ENCODE results near the gene HYDIN.

The HYDIN gene

DNA sequence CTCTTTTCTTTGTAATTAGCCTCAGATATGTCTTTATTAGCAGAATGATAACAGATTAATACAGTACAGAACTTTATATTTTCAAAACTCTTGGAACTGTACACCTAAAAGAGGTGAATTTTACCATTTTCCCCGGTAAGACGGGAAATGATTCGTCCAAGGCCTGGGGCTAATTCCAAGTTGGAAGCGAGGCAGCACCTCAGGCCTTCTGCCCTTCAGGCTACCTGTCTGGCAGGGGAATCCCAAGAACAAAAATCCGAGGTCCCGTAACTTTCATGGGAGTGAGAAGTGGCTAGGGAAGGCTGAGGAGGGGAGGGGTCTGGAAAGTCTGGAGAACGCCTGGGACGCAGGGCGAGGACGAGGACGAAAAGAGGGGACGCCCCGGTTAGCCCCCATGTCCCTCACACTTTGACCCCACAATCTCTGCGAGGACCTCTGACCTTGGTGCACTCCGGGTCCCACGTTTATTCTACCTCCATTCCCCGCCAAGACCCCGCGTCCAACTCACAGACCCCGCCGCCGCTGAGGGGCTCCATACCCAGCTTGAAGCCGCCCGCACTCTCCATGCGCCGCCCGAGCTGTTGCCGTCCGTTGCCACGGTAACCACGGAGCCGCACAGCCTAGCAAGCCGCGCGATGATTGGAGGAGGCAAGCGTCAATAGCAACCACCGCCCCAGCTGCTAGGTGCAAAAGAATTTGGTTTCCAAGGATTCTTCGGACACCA, at the start of gene HYDIN:
TSS of gene HYDIN (minus strand) at position 601 of the 724 bp plus-strand sequence. CDS start 43,827 bp downstream, outside the sequence.
- no peak for DNase-seq (ENCODE audit: low read depth)

DNA sequence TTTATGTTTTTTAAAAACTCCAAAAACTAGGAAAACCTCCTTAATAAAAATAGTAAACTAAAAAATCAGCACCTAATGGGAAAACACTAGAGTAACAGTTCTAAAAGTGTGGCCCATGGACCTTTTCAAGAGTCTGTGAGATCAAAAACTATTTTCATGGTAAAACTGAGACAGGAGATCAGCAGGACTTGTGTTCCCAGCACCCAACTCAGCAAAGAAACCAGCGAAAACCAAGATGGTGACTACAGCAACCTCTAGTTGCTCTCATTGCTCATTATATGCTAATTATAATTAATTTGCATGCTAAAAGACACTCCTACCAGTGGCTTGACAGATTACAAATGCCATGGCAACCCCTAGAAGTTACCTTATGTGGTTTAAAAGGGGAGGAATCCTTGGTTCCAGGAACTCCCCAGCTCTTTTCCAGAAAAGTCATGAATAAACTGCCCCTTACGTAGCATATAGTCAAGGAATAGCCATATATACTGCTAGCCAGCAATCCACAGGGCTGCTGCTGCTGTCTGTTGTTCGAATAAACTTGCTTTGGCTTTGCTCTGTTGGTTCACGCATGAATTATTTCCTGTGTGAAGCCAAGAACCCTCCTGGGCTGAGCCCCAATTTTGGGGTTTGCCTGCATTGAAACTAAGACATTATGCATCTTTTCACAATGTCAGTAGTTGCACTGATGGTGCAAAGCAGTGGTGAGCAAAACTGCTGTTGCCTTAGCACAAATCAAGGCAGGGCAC, 46.2 kb upstream of the HYDIN start:
- DNase-seq (ENCODE audit: low read depth), result no peak

DNA sequence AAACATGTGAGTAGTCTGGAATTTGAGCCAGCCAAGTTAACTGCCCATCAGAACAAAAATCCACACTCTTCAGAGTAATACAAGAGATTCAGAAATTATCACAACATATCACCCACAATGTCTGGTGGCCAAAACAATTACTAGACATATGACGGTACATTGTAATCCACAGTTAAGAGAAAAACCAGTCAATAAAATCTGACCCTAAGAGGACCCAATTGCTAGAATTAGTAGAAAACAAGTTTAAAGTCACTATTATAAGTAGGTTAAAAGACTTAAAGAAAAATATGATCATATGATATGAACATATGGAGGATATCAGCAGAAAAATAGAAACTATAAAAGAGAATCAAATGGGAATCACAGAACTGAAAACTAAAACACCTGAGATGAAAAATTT, 42.9 kb upstream of the HYDIN start:
- DNase-seq (ENCODE audit: low read depth), result no peak

DNA sequence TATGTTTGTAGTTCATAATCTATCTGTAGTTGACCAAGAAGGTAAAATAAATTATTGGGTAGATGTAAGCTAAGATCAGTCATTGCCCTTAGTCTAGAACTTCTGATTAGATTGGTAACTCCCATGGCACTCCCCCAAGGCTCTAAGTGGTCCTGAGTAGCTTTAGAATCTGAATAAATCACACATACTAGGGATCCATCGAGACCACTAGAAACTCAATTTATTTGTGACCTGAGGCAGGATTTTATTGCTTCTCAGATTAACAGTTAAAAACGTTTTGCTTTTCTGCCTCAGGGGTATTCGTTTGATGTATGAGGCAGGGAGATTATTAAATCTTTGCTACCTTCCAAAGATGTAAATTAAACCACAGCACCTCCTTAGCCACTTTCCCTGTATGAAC, 33.8 kb upstream of the HYDIN start:
- no peak for DNase-seq (ENCODE audit: low read depth)

DNA sequence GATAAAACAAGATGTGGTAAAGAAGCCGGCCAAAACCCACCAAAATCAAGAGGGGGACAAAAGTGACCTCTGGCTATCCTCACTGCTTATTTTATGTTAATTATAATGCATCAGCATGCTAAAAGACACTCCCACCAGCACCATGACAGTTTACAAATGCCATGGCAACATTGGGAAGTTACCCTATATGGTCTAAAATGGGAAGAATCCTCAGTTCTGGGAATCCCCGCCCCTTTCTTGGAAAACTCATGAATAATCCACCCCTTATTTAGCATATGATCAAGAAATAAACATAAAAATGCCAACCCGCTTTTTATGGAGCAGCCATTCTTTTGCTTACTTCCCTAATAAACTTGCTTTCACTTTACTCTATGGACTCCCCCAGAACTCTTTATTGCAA, 33.1 kb upstream of the HYDIN start:
- no peak for DNase-seq (ENCODE audit: low read depth)

DNA sequence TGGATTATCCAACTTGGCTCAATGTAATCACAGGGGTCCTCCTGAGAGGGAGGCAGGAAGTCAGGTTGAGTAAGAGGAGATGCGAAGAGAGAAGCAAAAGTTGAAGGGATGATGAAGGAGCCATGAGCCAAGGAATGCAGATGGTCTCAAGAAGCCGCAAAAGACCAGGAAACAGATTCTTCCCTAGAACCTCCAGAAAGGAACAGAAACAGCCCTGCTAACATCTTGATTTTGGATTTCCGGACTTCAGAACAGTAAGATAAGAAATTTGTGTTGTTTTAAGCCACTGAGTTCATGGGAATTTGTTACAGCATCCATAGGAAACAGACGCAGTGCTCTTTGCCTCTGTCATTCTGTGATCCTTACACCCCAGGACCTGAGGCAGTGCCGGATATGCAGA, 31.9 kb upstream of the HYDIN start:
- DNase-seq (ENCODE audit: low read depth), result no peak

DNA sequence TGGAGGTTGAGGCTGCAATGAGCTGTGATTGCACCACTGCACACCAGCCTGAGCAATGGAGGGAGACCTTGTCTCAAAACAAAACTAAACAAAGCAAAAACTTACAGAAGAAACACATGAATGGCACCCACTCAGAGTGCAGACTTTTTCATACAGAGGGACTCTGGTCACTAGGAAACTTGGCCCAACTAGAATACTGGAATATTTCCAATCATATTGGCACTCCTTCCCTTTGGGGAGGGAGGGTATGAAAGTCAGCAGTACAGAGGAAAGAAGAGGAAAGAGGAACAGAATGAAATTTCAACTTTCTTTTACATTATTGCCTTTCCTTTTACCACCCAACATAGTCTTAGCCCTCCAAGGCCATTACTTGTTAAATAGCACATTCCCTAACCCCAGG, 30.5 kb upstream of the HYDIN start:
- no peak for DNase-seq (ENCODE audit: low read depth)

DNA sequence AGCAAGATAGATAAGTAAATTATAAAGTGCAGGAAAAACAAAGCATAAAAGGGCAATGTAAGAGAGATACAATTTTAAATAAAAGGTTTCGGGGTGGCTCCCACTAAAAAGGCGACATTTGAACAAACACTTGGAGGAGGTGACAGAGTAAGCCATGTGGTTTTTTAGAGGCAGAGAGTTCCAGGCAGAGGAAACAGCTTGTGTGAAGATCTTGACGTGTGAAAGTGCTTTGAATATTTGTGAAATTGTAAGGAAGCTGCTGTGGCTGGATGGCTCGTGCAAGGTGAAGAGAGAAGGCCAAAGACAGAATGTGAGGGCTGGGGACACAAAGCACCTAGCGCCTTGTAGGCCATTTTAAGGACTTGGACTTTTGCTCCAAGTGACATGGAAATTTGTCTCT, 28.6 kb upstream of the HYDIN start:
- no peak for DNase-seq (ENCODE audit: low read depth)

DNA sequence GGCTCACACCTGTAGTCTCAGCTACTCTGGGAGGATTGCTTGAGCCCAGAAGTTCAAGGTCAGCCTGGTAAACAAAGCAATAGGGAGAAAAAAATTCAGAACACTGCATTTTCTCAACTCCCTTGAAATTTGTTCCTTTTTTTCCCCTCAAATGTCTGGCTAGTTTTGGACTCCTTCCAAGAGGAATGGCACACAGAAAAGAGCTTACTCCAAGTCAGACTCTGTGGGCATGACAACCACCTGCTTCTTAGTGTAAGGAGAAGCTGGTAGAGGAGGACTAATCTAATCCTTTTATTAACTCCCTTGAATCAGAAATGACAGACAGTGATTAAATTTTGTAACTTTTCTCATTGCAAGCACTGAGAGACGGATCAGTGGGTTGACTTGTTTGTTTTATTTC, 27.9 kb upstream of the HYDIN start:
- no peak for DNase-seq (ENCODE audit: low read depth)

DNA sequence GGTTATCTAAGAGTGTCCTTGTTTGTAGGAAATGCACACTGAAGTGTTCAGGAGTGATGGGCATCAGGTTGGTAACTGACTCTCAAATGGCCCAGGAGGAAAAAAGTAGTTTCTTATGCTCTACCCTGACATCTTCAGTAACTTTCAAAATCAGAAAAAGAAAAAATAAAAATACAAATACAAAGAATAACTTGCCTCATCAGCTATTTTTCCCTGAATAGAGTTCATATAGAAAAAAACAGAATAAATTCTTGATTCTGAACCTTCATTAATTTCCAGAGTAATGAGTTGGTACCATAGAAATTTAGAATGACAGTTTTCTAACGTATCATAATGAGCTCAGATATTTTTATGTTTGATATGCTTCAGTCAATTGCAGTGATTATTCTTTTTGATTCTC, 27.2 kb upstream of the HYDIN start:
- DNase-seq (ENCODE audit: low read depth), result no peak

DNA sequence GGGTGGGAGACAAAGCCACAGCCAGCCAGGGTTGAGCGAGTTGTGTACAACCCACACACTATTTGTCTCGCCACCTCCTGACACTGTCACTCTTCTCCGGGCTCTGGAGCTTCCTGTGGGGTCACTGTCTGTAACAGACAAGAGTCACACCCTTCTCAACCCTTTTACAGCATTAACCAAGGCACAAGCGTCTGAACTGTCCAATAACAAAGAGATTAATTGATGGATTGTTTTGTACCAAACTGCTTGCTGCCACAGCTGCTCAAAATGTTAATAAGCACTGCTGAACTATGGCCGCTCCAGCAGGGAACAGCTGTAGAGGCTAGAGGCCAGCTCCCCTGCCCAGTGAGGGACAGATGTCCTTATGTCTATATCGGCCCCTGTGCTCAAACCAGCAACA, 25.2 kb upstream of the HYDIN start:
- DNase-seq (ENCODE audit: low read depth), result no peak

DNA sequence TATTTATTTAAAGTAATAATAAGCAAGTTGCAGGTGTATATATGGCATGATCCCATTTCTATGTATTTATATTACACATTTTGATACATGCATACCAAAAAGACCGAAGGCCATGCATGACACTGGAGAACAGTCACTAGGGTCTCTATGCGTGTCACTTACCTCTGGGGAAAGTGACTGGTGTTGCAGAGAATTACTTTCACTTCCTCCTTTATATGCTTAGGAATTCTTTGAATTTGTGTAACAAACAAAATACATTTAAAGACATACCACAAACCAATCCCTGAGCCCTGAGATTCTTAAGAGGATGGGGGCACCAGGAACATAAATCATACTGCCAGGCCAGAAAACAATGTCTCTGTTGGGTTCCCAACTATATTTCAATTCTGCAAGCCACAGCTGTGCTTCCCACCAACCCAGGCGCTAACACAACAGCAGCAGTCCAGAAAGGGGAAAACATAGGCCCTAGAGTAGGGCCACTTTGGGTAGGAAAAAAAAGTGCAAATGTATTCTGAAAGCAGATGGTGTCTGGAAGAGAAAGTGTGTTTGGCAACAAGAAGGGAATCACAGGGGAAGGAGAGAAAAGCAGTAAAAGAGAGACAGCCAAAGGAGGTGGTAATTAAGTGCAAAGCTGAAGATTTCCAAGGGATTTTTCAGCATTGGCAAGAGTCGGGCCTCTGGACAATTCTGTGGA, 24.5 kb upstream of the HYDIN start:
- DNase-seq (ENCODE audit: low read depth), result no peak

DNA sequence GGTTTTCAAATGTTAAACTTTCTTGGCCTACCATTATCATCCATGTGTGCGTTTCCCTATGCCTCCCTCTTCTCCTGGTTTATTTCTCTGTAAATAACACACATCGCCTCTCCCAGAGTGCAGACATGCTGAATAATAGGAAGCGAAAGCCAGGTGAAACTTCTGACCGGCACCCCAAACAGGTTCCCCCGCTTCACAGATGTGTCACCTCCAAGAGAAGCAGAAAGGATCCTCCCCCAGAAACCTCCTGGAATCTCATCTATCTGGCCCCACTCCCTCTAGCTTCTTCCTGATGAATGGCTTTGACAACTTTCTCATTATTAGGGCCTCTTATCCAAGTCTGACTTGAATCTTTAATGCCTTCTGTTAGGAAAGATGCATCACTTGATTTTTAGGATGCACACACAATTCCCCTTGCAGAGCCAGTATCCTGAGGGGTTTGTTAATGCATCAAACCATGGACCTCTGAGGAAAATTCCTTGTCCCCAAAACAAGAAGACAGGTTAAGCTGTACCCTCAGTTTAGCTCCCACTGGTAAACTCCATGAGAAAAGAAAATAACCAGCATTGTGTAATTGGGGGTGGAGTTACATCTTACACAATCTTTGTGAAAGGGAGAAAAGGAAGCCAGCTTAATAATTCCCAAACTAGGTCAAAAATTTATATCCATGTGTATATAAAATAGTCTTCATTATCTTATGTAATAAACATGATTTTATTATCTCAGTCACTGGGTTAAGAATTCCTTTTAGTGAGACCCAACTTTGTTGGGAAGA, 20.1 kb upstream of the HYDIN start:
- no peak for DNase-seq (ENCODE audit: low read depth)

DNA sequence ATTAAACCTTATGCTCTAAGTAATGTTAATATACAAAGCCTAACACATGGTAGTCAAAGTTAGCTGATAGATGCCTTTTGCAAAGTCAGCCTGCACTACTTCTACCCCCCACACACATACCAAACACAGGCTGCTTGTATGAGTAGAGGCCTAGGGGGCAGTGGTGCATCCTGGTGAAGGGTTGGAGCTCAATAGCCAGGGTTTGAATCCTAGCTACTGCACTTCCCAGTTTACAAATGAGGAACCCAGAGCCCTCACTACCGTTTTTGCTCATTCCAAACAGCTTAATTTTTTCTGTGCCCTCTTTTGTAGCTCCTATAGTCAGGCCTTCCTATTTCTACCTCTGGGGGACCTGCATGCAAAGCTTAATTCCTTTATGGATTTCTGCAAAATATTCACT, 18.9 kb upstream of the HYDIN start:
- DNase-seq (ENCODE audit: low read depth), result no peak

DNA sequence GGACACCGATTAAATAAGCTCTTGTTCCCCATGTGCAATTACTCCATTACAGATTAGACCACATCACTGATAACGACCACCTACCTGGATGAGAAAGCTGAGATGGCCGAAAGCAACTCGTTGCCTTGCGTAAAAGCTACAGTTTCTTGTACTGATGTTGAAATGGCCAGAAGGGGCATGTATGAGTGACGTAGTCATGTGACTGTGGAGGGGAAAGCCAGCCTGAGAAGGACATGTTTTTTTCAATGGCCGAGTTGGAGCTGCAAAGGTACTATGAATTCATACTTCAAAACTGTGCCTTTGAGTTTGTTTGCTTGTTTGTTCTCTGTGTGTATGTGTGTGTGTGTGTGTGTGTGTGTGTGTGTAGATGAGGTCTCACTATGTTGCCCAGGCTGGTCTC, 17.0 kb upstream of the HYDIN start:
- no peak for DNase-seq (ENCODE audit: low read depth)

DNA sequence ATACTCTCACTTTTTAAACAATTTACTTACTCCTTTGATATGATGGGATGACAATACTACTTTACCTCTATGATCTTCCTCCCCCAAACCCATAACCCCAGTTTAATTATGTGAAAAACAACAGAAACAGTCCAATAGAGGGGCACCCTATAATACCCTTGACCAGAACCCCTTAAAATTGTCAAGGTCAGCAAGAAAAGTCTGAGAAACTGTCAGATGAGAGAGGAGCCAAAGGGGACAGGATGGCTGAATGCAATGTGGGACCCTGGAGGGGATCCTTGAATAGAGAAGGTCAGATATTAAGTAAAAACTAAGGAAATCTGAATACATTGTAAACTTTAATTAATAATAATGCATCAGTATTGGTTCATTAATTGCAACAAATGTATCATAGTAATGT, 15.8 kb upstream of the HYDIN start:
- DNase-seq (ENCODE audit: low read depth), result no peak

DNA sequence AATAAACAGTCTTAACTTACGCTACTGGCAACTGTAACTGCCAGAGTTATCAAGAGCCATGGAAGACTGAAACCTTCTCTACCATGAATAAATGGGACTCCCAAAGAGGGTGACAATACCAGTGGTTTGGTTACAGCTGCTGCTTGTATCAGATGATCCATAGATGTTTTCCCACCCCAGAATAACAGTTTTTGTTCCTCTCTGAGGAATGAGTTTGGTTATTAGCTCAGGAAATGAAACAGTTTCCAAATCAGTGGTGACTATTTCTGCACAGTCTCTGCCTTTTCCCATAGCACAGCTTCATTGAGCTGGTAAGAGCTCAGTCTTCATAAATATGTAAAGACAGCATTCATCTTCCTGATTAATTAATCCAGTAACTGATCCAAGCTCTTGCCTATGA, 14.0 kb upstream of the HYDIN start:
- no peak for DNase-seq (ENCODE audit: low read depth)

DNA sequence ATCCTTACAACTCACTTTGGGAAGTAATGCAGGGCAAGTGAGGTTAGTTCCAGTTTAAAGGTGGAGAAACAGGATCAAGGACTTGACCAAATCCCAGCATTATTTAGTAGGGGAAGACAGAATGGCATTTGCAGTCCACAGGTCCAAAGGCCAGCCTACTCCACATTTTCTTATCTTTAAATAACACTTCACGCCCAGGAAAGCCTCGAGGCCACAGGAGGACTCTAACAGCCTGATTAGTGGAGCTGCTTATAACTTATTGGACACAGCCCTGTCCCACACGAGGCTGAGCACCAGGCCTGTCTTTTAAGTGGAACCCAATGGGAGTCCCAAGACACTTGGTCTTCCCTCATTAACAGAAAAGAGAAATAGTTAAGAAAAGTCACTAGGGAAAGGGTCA, 12.1 kb upstream of the HYDIN start:
- no peak for DNase-seq (ENCODE audit: low read depth)

DNA sequence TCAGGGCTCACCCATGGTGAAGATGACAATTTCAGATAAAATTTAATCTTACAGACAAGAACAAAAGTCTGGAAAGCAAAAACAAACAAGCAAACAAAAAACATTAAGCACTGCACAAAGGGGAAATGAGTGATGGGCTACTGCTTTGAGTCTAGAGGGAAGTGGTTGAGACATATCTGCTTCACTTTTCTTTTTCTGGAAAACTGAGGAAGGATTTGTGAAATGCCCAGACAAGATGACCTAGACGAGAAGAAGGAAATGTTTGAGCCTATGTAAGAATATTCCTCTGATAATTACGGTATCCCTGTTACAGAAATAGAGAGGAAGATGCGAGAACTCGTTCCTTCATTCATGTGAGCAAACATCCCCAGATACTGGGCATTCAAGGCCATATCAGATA, 11.5 kb upstream of the HYDIN start:
- DNase-seq (ENCODE audit: low read depth), result no peak

DNA sequence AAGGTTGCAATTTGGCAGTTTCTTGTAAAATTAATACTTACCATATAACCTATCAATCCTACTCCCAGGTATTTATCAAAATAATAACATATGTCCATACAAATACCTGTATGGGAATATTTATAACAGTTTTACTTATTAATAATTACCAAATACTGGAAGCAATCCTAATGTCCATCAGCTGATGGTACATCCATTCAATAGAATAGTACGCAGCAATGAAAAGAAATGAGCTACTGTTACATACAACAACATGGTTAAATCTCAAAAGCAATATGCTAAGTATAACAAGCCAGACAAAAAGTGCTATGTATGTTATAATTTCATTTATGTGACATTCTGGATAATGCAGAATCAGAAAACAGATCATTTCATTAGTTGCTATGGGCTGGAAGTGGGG, 1.2 kb downstream of the HYDIN start:
- no peak for DNase-seq (ENCODE audit: low read depth)

DNA sequence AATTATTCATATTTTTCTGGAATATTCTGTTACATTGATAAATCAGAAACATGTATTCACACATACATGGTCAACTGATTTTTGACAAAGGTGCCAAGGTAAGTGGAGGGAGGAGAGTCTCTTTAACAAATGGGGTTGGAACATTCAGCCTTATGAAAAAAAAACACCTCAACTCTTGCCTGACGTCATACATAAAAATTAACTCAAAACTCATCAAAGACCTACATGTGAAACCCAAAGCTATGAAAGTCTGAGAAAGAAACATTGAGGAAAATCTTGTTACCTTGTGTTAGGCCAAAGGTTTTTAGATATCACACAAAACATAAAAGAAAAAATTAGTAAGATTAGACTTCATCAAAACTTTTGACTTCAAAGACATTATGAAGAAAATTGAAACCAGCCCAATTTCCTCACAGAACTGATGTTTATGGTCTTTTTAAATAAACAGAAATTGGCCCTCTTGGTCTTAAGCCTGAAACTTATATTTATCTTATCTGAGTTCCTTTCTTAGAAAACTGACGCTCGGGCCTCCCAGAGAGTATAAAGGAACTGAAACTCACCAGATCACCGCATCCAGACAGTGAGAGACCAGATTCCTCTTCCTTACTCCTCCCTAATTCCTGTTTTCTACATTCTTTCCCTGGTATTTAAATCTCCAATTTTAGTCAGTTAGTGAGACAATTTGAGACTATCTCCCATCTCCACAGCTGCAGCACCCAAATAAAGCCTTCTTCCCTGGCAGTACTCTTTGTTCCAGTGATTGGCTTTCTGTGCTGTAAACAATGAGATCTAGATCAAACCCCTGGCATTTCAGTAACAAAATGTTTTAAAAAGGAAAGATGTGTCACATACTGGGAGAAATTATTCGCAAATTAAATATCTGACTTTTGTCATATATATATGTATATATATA, 4.0 kb downstream of the HYDIN start:
- DNase-seq (ENCODE audit: low read depth), result no peak
